GM12873 (cell line): ENCODE results near the gene FOXK2.

ENCODE experiments used
- TF ChIP-seq, protein P1 (sequence below): IDR thresholded peaks from 2 replicates; pipeline ENCODE4 v1.5.1; 2012; ENCODE audit warnings: low read depth, mild to moderate bottlenecking, moderate library complexity, low read length, control low read depth; ENCODE audit not compliant: insufficient read depth; ENCODE audit errors: missing control alignments

Gene FOXK2

DNA sequence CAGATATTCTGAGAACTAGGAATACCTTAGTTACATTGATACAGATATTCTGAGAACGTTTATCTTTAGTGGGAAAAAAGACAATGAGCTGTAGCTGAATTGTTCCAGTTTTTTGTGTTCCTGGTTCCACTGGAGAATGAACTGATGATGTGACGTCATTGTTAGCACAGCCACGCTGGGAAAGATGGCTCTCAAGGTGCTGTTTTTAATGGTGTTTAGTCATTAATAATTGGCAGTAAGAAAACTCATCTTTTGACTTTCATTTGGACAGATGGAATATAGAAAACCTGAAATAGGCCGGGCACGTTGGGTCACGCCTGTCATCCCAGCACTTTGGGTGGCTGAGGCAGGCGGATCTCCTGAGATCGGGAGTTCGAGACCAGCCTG lies 10.4 kb downstream of the FOXK2 start:
- TF ChIP-seq, protein P1, sequence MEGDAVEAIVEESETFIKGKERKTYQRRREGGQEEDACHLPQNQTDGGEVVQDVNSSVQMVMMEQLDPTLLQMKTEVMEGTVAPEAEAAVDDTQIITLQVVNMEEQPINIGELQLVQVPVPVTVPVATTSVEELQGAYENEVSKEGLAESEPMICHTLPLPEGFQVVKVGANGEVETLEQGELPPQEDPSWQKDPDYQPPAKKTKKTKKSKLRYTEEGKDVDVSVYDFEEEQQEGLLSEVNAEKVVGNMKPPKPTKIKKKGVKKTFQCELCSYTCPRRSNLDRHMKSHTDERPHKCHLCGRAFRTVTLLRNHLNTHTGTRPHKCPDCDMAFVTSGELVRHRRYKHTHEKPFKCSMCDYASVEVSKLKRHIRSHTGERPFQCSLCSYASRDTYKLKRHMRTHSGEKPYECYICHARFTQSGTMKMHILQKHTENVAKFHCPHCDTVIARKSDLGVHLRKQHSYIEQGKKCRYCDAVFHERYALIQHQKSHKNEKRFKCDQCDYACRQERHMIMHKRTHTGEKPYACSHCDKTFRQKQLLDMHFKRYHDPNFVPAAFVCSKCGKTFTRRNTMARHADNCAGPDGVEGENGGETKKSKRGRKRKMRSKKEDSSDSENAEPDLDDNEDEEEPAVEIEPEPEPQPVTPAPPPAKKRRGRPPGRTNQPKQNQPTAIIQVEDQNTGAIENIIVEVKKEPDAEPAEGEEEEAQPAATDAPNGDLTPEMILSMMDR: no peak

DNA sequence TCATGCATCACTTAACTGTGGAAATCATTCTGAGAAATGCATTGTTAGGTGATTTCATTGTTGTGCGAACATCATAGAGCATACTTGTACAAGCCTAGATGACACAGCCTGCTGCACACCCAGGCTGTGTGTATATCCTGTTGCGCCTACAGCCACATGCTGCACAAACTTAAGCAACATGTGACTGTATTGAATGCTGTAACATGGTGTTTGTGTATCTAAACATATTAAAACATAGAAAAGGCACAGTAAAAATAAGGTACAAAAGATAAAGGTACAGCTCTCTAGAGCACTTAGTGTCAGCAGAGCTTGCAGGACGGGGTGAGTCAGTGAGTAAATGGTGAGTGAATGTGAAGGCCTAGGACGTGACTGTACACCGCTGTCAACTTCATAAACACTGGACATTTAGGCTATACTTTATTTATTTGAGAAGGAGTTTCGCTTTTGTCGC lies 11.9 kb downstream of the FOXK2 start:
- TF ChIP-seq, protein P1: no peak

DNA sequence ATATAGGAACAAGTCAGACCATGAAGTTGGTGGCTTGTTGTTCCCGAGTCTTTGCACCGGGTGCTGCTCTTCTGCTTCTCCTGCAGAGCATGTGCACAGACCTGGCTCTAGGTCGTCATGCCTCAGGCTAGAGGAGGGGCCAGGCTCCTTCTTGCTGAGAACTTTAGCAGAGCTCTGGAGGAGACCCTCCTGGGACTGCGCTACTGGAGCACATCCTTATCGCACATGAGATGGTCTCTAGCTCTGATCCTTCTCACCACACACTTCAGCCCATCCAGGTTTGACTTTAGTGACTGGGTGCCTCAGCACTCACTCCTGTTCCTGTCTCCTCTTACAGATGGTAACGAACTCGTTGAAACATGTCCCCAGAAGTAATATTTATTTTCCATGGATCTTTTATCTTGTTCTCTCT lies 14.9 kb downstream of the FOXK2 start:
- TF ChIP-seq, protein P1: no peak

DNA sequence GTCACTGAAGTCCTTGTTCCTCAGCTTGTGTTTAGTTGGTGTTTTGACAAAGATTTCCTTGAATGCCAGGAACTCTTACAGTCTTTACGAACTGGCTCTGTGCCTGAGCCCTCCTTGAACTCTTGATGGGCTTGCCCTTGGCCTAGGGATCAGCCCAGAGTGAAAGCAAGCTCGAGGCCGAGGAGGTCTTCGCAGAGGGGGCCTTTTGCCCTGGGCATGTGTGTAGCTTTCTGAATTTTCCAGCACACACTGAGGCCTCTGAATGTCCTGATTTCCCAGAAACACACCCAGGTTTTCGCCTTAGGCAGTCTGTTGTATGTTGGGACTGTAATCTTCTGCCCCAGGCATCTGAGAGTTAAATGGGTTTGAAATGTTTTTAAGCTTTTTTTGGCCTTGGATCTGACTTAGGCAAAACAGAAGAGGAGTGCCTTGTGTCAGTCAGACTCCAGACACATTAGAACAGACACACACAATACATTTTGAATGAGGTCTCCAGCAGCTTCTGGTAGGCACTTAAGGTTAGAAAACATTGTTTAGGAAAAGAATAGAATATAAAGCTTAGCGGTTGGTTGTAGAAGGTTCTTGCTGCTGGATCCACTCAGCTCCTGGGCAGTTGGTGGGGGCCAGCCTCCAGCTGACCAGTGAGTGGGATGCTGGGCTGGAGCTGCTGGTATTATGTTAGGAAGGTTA lies 17.1 kb downstream of the FOXK2 start:
- TF ChIP-seq, protein P1: no peak

DNA sequence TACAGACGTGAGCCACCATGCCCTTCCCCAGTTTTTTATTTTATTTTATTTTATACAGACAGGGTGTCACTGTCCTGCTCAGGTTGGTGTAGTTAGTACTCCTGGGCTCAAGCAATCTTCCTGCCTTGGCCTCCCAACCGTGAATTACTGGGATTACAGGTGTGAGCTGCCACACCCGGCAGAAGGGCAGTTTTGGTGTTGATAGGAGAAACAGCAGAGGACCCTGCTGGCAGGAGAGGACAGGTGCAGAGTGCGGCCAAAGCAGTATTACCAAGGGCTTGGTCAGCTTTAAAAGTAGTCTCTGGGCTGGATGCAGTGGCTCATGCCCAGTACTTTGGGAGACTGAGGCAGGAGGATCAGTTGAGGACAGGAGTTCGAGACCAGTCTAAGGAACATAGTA lies 22.9 kb downstream of the FOXK2 start:
- TF ChIP-seq, protein P1: no peak

DNA sequence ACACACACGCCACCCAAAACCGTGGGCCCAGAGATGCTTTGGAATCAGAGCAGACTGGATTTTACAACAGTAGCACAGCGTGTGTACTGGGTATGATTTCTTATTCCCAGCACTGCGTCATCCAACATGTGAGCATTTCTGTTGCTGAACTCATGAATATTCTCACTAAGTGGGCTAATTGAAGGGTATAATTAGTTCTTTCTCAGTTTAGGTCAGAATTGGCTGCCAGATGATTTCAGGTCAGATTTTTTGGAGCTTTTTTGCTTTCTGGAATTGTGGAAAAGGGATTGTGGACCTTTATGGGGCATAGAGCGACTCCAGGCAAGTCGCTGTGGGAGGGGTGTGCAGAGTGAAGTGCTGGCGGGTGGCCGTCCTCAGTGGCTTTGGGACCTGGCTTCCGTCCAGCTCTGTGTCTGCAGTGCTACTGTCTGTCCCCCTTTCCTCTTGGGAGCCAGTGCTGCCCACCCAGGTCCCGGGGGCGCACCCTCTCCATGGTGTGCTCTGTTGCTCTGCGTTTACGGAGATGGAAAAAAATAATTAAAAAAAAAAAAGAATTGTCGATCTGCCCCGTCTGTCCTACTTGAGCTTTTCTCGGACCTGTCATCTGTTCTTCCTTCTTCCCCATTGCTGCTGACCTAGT lies 25.0 kb downstream of the FOXK2 start:
- TF ChIP-seq, protein P1: no peak

DNA sequence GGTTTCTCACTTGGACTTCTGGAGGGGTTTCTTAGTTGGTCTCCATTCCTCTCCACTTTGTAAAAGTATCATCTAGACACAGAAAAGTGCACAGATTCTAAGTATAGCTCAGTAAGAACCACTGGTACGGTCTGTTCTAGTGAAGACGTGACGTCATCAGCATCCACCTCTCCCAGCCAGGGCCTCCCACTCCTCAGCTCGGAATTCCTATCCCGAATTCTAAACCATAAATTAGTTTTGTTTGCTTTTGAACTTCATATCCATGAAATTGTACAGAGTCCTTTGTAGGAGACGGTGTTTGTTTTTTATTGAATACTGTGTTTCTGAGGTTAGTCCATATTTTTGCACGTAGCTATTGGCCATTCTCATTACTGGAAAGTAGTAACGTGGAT lies 25.5 kb downstream of the FOXK2 start:
- TF ChIP-seq, protein P1: no peak
